GM12872 (cell line): ENCODE data around the gene C6orf141.

Experiments used
- CTCF ChIP-seq: IDR thresholded peaks from 3 replicates; pipeline ENCODE4 v1.5.1; 2011; ENCODE audit warnings: low read depth, mild to moderate bottlenecking, low read length, moderate library complexity; ENCODE audit not compliant: insufficient read depth

C6orf141 gene

GRCh38 chr6:49541936-49542335 is 8.5 kb upstream of the C6orf141 start:
- no peak for TF ChIP-seq CTCF

GRCh38 chr6:49543087-49543858 is 7.2 kb upstream of the C6orf141 start:
- TF ChIP-seq CTCF: no peak

GRCh38 chr6:49546331-49546730 is 4.1 kb upstream of the C6orf141 start:
- no peak for TF ChIP-seq CTCF

- TF ChIP-seq CTCF: no peak
These were observed 1.7 kb upstream of the C6orf141 start for GRCh38 chr6:49548613-49549304.

GRCh38 chr6:49549691-49550491 is 577 bp upstream of the C6orf141 start:
- TF ChIP-seq CTCF: no peak

GRCh38 chr6:49551078-49551865 is 804 bp downstream of the C6orf141 start:
- TF ChIP-seq CTCF: no peak

GRCh38 chr6:49551866-49552129 is 1.3 kb downstream of the C6orf141 start:
- no peak for TF ChIP-seq CTCF
